ENCODE measurements around the gene GALNT2. TPM values are rescaled to one million over a fixed set of nuclear protein-coding genes. Genes with fewer than 3 reads are reported as not detected.
A peak's percentile ranks its signal among the peaks of the same experiment; 100 is the strongest.

Gene GALNT2
- total and polyA plus RNA-seq, 2 experiments from 2014 or later: 17.8 to 48.3 TPM

DNA sequence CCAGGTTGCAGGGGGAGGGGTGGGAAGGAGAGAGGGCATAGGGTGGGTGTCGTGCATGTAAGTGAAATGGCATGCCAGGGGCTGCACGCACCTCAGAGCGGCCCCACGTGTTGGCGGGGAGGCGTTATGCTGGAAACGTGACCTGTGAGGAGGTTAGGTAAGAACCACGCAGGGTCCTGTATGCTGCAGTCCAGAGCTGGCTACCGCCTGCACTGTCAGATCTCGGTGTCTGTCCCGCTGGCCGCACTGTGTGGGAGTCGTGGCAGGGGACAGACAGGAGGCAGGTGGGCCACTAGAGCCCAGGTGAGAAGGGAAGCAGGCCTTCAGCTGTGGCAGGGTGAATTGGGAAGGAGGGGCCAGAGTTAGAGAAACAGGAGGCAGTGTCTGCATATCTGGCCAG, 79.7 kb downstream of the GALNT2 start:
- Histone ChIP-seq H3K27me3 (ENCODE audit: insufficient read depth) (no peaks in the 10 kb centered on the region), H3F3A (replicated peaks; ENCODE audit: low read depth) (no peaks in the 10 kb centered on the region), H3K9me2 (ENCODE audit: insufficient read depth) (peaks cover 10% of the 10 kb centered on the region), H3K36me3 (ENCODE audit: insufficient read depth) (no peaks in the 10 kb centered on the region), H3K4me1 (ENCODE audit: insufficient read depth) (peaks cover 27% of the 10 kb centered on the region), H3K27ac (ENCODE audit: low read depth) (no peak overlapping the region), H2AFZ (no peak overlapping the region), H3K4me2 (no peak overlapping the region), H4K20me1 (replicated peaks; ENCODE audit: insufficient read depth) (peaks cover 8% of the 10 kb centered on the region), H3K79me2 (replicated peaks; ENCODE audit: insufficient read depth) (peaks cover 39% of the 10 kb centered on the region), H3K4me3 (no peak overlapping the region)
- Mint-ChIP-seq H3K4me3 (no peak overlapping the region), H3K27me3 (ENCODE audit: insufficient read depth, low read depth, poor library complexity) (peaks cover 6% of the 10 kb centered on the region), H3K27ac (peak overlapping the region; percentile 59), H3K9me3 (no peaks in the 10 kb centered on the region), H3K4me1 (peaks cover 70% of the 10 kb centered on the region), H3K36me3 (ENCODE audit: low read depth) (no peaks in the 10 kb centered on the region)
- TF ChIP-seq JUNB (IDR thresholded peaks at IDR 0.05; ENCODE audit: unreplicated experiment): no peak
- TF ChIP-seq ZNF331 (CRISPR knock-in tag; IDR thresholded peaks at IDR 0.05; ENCODE audit: low read depth): no peak
- no peak for TF ChIP-seq EZH2 (IDR thresholded peaks at IDR 0.05; ENCODE audit: low read depth, unreplicated experiment)
- TF ChIP-seq, protein P1, sequence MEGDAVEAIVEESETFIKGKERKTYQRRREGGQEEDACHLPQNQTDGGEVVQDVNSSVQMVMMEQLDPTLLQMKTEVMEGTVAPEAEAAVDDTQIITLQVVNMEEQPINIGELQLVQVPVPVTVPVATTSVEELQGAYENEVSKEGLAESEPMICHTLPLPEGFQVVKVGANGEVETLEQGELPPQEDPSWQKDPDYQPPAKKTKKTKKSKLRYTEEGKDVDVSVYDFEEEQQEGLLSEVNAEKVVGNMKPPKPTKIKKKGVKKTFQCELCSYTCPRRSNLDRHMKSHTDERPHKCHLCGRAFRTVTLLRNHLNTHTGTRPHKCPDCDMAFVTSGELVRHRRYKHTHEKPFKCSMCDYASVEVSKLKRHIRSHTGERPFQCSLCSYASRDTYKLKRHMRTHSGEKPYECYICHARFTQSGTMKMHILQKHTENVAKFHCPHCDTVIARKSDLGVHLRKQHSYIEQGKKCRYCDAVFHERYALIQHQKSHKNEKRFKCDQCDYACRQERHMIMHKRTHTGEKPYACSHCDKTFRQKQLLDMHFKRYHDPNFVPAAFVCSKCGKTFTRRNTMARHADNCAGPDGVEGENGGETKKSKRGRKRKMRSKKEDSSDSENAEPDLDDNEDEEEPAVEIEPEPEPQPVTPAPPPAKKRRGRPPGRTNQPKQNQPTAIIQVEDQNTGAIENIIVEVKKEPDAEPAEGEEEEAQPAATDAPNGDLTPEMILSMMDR (conservative IDR thresholded peaks at IDR 0.05; ENCODE audit: low read depth in 2 of 2): no peak
- TF ChIP-seq ZNF114 (CRISPR knock-in tag; IDR thresholded peaks at IDR 0.05): no peak
- TF ChIP-seq NANOG (IDR thresholded peaks at IDR 0.05; ENCODE audit: borderline replicate concordance): no peak
- TF ChIP-seq, protein P2, sequence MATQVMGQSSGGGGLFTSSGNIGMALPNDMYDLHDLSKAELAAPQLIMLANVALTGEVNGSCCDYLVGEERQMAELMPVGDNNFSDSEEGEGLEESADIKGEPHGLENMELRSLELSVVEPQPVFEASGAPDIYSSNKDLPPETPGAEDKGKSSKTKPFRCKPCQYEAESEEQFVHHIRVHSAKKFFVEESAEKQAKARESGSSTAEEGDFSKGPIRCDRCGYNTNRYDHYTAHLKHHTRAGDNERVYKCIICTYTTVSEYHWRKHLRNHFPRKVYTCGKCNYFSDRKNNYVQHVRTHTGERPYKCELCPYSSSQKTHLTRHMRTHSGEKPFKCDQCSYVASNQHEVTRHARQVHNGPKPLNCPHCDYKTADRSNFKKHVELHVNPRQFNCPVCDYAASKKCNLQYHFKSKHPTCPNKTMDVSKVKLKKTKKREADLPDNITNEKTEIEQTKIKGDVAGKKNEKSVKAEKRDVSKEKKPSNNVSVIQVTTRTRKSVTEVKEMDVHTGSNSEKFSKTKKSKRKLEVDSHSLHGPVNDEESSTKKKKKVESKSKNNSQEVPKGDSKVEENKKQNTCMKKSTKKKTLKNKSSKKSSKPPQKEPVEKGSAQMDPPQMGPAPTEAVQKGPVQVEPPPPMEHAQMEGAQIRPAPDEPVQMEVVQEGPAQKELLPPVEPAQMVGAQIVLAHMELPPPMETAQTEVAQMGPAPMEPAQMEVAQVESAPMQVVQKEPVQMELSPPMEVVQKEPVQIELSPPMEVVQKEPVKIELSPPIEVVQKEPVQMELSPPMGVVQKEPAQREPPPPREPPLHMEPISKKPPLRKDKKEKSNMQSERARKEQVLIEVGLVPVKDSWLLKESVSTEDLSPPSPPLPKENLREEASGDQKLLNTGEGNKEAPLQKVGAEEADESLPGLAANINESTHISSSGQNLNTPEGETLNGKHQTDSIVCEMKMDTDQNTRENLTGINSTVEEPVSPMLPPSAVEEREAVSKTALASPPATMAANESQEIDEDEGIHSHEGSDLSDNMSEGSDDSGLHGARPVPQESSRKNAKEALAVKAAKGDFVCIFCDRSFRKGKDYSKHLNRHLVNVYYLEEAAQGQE (IDR thresholded peaks at IDR 0.05; ENCODE audit: unreplicated experiment): no peak
- TF ChIP-seq EZH2phosphoT487 (IDR thresholded peaks at IDR 0.05; ENCODE audit: unreplicated experiment): no peak
- TF ChIP-seq POLR2AphosphoS5 (IDR thresholded peaks at IDR 0.05; ENCODE audit: low read depth): no peak
- TF ChIP-seq CREB1 (CRISPR knock-in tag; IDR thresholded peaks at IDR 0.05; ENCODE audit: low read depth): no peak
- ATAC-seq: no peak
- DNase-seq (ENCODE audit: low spot score): no peak

Data from GM23338 (cell line).